HG03060 (cell line): ENCODE data around the gene MYO9A.
"Not testable (repeated sequence)": the region's sequence is repeated elsewhere in the genome, so short reads cannot be mapped to it uniquely, and the experiment has no call there.

ENCODE experiments used
- ATAC-seq: cut with Tn5 transposase; IDR thresholded peaks from one replicate; pipeline ENCODE4 v1.9.1; 2021; ENCODE audit warnings: low read depth, moderate number of reproducible peaks; ENCODE audit not compliant: unreplicated experiment

MYO9A gene

DNA sequence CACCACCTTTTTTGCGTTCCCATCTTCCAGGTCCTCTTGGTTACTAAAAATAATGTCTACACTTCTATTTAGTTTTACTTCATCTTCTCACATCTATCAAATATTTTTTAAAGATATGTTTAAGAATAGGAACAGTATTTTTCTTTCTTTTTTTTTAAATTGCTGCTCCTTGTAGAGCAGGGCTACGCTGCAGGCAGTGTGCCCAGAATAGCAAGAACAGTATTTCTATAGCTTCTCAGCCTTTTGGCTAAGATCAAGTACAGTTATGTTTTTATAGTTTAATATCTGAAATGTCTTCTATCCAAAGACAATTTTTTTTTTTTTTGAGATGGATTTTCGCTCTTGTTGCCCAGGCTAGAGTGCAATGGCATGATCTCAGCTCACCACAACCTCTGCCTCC lies 73.0 kb downstream of the MYO9A start:
- ATAC-seq = no peak

DNA sequence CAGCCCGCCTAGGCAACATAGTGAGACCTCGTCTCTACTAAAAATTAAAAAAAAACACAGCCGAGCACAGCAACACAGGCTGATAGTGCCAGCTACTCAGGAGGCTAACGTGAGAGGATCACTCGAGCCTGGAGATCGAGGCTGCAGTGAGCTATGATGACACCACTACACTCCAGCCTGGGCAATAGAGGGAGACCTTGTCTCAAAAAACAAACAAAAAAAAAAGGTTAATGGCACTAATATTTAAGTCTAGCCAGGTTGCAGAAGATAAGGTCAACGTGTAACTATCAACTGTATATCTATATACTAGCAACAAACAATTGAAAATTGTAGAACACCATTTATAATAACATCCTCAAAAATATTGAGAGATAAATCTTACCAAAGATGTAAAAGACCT lies 75.1 kb downstream of the MYO9A start:
- no peak for ATAC-seq

DNA sequence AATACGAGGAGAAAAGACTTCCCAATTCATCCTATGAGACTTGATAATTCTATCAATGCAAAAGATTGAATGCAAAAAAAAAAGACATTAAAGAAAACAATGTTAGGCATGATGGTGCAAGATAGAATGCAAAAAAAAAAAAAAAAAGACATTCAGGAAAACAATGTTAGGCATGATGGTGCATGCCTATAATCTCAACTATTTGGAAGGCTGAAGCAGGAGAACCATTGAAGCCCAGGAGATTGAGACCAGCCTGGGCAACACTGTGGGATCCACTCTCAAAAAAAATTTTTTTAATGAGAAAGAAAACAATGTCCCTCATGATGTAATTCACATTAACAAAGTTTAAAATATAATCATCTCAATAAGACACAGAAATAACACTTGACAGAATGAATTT lies 75.9 kb downstream of the MYO9A start:
- ATAC-seq = no peak

GRCh38 chr15:72037321-72037720 lies 80.6 kb downstream of the MYO9A start:
- ATAC-seq = no peak

DNA sequence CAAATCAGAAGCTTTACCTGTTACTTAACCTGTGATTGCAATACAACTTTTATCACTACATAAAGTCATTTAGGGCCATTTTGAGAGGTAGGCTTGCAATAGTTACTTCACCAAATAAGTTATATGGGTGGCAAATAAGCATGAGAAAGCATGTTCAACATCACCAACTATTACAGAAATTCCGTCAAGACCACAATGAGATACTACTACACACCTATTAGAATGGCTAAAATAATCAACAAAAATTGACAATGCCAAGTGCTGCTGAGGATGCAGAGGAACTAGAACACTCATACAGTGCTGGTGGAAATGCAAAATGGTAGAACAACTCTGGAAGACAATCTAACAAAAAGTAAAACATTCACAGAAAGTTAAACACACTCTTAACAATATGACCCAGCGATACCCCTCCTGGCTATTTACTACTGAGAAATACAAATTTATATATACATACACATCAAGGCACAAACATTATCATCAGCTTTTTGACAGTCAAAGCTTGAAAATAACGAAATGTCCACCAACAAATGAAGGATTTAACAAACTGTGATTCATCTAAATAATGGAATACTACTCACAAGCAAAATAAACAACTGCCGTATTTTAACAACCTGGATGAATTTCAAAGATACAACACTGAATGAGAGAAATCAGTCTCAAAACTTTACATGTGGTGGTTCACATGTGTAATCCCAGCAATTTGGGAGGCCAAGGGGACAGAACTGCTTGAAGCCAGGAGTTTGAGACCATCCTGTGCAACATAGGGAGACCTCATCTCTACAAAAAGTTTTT lies 82.9 kb downstream of the MYO9A start:
- no peak for ATAC-seq

DNA sequence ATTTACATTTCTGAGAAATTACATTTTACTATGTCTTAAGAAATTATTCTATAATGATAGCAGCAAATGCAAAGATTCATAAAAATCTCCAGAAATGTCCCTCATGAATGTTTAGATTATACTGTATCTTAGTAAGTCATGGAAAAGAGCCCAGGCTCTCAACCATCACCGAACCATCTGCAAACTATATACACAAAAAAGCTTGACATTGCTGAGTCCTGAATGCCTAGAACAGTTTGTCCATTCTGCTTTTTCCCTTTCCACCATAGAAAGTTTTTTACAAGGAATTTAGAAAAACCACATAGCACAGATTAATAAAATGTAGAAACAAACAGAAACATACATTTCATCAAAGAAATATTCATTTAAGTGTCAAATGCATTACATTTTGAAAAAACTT lies 83.6 kb downstream of the MYO9A start:
- no peak for ATAC-seq

GRCh38 chr15:72033711-72034110 lies 84.2 kb downstream of the MYO9A start:
- ATAC-seq = no peak

DNA sequence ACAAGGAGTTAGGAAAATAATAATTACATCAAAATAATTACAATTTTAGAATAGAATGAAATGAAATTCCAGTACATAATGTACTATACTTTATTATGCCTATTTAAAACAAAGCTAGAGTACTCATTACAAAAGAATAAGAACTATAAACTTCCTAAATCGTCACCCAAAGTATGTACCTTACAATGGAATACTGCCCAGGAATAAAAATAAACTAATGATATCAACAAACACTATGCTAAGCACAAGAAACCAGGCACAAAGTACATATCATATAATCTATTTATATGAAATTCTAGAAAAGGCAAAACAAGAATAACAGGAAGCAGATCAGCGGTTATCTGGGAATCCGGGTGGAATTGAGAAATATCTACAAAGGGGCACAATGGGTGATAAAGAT lies 84.7 kb downstream of the MYO9A start:
- ATAC-seq = no peak

GRCh38 chr15:72021604-72022003 lies 96.3 kb downstream of the MYO9A start:
- ATAC-seq = no peak

- no peak for ATAC-seq
These were observed 97.2 kb downstream of the MYO9A start for GRCh38 chr15:72020799-72021198.

- ATAC-seq = not testable (repeated sequence)
These were observed 103.4 kb downstream of the MYO9A start for GRCh38 chr15:72014555-72014954.

DNA sequence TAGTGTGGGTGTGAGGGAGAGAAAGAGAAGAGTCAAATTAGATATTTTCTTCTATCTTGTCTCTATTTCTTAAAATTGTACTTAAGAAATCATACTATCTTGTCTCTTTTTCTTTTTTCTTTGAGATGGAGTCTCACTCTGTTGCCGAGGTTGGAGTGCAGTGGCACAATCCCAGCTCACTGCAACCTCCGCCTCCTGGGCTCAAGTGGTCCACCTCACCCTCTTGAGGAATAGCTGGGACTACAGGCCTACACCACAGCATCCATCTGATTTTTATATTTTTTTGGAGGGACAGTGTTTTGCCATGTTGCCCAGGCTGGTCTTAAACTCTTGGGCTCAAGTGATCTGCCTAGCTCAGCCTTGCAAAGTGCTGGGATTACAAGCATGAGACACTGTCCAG lies 104.2 kb downstream of the MYO9A start:
- ATAC-seq = no peak

GRCh38 chr15:72011302-72011942 lies 106.5 kb downstream of the MYO9A start:
- ATAC-seq = no peak

DNA sequence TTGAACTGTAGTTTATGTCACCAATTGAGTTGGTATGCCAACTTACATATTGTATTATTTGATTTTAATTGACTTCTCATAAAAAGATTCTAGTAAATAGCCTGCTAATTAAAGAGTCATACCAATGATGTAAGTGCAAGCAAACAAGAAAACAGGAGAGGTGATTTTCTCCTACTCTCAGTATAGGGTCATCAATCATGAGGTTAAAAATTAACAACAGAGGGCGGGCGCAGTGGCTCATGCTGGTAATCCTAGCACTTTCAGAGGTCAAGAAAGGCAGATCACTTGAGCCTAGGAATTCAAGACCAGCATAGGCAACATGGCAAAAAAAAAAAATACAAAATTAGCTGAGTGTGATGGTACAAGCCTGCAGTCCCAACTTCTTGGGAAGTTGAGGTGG lies 108.7 kb downstream of the MYO9A start:
- ATAC-seq = no peak

- ATAC-seq = no peak
These were observed 111.6 kb downstream of the MYO9A start for GRCh38 chr15:72006382-72006781.

- no peak for ATAC-seq
These were observed 112.5 kb downstream of the MYO9A start for GRCh38 chr15:72005483-72005882.

DNA sequence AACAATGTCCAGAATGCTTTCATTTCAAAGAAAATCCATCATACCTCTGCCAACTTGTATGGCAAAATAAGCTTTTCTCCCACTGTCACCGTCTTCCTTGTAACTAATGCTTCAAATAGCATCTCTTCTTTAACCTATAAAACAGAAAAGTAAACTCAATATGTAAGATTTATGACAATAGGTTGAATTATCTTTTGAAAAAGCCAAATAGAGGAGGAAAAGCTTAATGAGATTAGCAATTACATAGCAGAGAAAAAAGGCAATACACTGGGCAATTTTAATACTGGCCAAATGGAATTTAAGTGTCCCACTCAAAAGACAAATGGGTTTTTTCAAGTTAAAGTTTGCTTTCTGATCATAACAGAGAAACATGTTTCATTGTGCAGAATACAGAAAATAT lies 118.1 kb downstream of the MYO9A start:
- ATAC-seq = no peak

DNA sequence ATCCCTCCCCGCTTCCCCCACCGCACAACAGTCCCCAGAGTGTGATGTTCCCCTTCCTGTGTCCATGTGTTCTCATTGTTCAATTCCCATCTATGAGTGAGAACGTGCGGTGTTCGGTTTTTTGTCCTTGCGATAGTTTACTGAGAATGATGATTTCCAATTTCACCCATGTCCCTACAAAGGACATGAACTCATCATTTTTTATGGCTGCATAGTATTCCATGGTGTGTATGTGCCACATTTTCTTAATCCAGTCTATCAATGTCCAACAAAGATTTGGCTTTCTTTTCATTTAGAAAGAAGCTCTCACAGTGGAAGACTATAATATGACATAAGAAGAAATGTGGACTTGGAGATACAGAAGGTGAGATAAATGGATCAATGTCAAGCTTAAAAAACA lies 119.2 kb downstream of the MYO9A start:
- not testable (repeated sequence) for ATAC-seq

- no peak for ATAC-seq
These were observed 120.3 kb downstream of the MYO9A start for GRCh38 chr15:71997691-71998090.

DNA sequence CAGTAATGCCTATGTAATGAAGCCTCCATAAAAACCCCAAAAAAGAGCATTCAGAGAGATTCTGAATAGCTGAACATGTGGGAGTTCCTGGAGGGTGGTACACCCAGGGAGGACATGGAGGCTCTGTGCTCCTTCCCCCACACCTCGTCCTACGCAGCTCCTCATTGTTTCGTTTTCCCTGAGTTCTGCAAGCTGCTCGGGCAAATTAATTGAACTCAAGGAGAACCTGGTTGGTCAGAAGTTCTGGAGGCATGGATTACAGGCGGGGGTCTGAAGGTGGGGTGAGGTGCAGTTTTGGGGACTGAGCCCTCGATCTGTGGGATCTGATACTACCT lies 142.2 kb downstream of the MYO9A start:
- no peak for ATAC-seq

DNA sequence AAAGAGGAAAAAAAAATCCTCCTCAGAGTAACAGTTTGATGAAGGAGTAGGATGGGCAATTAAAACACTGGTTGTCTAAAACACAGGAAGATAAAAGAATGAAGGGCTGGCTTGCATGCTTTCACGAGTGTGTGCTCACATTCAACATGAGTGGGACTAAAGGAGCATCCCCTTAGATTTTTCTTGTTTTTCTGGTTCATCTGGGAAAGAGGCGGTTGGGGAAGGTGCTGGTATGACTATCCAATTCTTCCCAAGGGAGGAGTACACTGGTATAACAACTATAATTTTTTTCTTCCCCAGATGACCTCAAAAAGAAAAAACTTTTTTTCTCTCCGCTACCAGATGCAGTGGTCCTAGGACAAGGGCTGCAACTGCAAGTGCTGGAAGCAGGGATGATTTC lies 143.7 kb downstream of the MYO9A start:
- ATAC-seq = no peak

DNA sequence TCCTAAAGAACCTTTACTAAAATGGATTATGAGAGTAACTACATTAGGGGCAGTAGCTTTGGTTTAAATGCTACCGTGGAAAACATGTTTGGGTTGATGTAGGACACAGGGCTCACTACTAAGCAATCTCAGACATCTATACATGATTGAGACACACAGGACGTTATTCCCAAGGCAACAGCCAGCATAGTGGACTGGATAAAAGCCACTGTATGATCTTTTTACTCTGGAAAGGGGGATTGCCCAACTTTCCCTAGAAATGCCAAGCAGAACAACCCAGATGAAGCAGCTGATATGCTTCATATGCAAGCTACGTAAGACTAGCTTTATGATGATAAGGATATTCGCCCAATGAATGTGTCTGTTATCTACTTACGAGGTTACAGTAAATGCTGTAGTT lies 144.6 kb downstream of the MYO9A start:
- no peak for ATAC-seq
